ENCODE measurements around the gene RASGRF1. TPM values are rescaled to one million over a fixed set of nuclear protein-coding genes. Genes with fewer than 3 reads are reported as not detected.

RASGRF1 gene
- total and polyA plus RNA-seq, 9 donors, result 0.23 to 9.5 (median 1.0) TPM; not detected in 1

DNA sequence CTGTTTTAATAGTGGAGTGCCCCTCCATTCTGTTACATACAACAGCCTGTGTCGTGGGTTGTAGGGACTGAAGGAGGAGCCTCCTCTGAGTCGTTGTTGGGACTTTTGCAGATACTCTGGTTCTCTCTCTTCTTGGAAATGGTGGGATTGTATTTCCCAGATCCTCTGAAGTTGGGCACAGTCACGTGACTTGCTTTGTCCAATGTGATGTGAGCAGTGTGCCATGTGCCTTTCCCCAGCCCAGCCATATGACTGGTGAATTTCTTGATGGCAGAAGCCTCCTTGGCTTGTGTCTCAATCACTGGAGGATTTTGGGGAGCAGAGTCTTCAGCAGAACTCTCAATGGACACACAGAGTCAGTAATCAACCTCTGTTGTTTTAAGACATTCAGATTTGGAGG lies 36.2 kb downstream of the RASGRF1 start:
- TF ChIP-seq EP300 (IDR thresholded peaks at IDR 0.05) (no peak), POLR2A (IDR thresholded peaks at IDR 0.05) (no peak)
- TF ChIP-seq, protein P1, sequence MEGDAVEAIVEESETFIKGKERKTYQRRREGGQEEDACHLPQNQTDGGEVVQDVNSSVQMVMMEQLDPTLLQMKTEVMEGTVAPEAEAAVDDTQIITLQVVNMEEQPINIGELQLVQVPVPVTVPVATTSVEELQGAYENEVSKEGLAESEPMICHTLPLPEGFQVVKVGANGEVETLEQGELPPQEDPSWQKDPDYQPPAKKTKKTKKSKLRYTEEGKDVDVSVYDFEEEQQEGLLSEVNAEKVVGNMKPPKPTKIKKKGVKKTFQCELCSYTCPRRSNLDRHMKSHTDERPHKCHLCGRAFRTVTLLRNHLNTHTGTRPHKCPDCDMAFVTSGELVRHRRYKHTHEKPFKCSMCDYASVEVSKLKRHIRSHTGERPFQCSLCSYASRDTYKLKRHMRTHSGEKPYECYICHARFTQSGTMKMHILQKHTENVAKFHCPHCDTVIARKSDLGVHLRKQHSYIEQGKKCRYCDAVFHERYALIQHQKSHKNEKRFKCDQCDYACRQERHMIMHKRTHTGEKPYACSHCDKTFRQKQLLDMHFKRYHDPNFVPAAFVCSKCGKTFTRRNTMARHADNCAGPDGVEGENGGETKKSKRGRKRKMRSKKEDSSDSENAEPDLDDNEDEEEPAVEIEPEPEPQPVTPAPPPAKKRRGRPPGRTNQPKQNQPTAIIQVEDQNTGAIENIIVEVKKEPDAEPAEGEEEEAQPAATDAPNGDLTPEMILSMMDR (IDR thresholded peaks at IDR 0.05), result no peak
- no peak for DNase-seq
- intact Hi-C loops (cut with DNase I), result no loop called here
- Histone ChIP-seq H3K4me1 (ENCODE audit: insufficient read depth) (no peaks in the 10 kb centered on the region), H3K27me3 (no peaks in the 10 kb centered on the region), H3K9me3 (no peaks in the 10 kb centered on the region), H3K27ac (no peak overlapping the region), H3K36me3 (no peaks in the 10 kb centered on the region), H3K4me3 (no peak overlapping the region)
- 70 to 75% (median 75%) methylated on average over 3 of the region's 3 CpGs for WGBS, 3 donors

DNA sequence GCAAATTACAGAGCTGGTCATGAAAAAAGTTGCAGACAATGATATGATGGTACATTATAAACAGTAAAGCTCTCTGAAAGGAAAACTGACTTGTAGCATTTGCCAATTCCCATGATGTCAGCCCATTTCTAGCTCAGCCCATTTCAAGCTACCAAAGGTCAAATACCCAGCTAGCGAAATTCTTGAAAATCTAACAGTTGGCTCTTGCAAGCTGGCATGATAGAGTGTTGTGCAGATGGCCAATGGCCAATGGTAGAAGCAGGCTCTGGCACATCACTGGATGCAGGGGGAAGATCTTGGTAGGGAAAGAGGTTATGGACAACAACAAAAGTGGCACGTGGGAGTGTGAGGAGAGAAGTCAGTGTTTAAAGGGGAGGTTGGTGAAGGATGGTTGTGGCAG lies 36.7 kb downstream of the RASGRF1 start:
- H3K27ac ChIP-seq, result no peak overlapping the region
- H3K9me3 ChIP-seq, result no peaks in the 10 kb centered on the region
- H3K4me3 ChIP-seq, result no peak overlapping the region
- TF ChIP-seq, protein P1 (IDR thresholded peaks at IDR 0.05), result no peak
- TF ChIP-seq EP300 (IDR thresholded peaks at IDR 0.05), result no peak
- TF ChIP-seq POLR2A (IDR thresholded peaks at IDR 0.05), result no peak
- H3K4me1 ChIP-seq (ENCODE audit: insufficient read depth), result no peaks in the 10 kb centered on the region
- no peak for DNase-seq
- intact Hi-C loops (cut with DNase I), result no loop called here
- H3K27me3 ChIP-seq, result no peaks in the 10 kb centered on the region
- WGBS, 3 donors, result 70 to 75% (median 72%) methylated on average over 2 of the region's 2 CpGs
- no peaks in the 10 kb centered on the region for H3K36me3 ChIP-seq

DNA sequence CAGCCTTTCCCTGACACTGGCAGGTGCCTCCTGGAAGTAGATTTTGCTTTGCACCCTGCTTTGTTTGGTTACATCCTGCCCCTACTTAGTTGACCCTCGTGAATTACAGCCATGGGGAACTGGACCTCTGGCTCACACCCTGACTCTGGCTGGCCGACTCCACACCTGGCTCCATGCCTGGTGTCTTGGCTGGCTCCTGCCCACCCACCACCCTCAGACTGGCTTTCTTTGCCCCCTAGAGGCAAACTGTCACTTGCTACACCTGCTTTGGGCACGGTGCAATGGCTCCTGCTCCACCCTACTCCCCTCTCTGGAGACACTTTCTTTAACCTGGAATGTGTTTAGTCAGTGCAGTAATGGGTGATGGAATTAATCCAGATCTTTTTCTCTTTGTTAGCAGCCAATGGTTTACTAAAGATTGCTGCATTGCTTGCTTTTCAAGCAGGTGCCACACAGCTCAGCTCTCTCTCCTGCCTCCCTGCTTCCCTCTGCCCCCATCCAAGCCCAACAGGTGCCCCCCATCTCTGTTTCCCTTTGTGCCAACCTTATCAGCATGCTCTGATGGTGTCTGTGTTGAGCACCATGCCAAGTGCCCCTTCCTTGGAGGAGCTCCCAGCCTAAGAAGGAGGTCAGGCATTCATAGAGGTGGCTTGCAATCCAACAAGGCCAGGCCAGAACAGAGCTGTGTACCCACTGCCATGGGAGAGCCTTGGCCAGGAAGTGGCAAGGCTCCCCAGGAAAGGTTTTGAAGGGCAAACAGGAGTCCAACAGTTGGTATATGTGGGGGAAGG lies 38.4 kb downstream of the RASGRF1 start:
- Histone ChIP-seq H3K27ac (no peak overlapping the region), H3K9me3 (no peaks in the 10 kb centered on the region), H3K36me3 (no peaks in the 10 kb centered on the region), H3K4me1 (ENCODE audit: insufficient read depth) (no peaks in the 10 kb centered on the region), H3K4me3 (no peak overlapping the region), H3K27me3 (no peaks in the 10 kb centered on the region)
- intact Hi-C loops (cut with DNase I), result no loop called here
- 49 to 74% (median 56%) methylated on average over 3 of the region's 3 CpGs for WGBS, 3 donors
- no peak for DNase-seq
- TF ChIP-seq POLR2A (IDR thresholded peaks at IDR 0.05) (no peak), EP300 (IDR thresholded peaks at IDR 0.05) (no peak)
- TF ChIP-seq, protein P1 (IDR thresholded peaks at IDR 0.05), result no peak

DNA sequence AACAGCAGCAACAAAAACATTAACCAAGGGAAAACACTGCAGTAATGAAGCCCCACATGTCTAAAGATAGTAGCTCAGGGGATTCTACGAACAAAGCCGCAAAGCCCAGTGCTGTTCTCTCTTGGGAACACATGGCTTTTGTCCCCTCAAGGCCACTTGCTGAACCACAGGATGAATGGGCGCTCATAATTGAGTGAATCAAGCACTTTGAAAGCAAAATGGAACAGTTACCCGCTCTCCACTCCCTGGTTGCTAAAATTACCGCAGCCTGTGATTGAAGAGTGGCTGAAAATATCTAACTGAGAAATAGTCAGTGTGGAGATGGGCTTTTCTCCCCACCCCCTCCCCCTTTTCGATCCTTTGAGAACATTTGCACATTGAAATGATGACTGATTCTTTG lies 39.6 kb downstream of the RASGRF1 start:
- no peak overlapping the region for H3K4me3 ChIP-seq
- no peak for DNase-seq
- no peaks in the 10 kb centered on the region for H3K9me3 ChIP-seq
- TF ChIP-seq, protein P1 (IDR thresholded peaks at IDR 0.05), result no peak
- TF ChIP-seq EP300 (IDR thresholded peaks at IDR 0.05) (no peak), POLR2A (IDR thresholded peaks at IDR 0.05) (no peak)
- H3K27ac ChIP-seq, result no peak overlapping the region
- WGBS, 3 donors, result 82 to 85% (median 85%) methylated on average over 6 of the region's 6 CpGs
- no peaks in the 10 kb centered on the region for H3K4me1 ChIP-seq (ENCODE audit: insufficient read depth)
- H3K27me3 ChIP-seq, result no peaks in the 10 kb centered on the region
- intact Hi-C loops (cut with DNase I), result no loop called here
- H3K36me3 ChIP-seq, result no peaks in the 10 kb centered on the region

All from ovary (tissue), 9 donors.